DMS53 treated with DMSO at 0.1 percent for 48 hours (cell line): ENCODE results near the gene SRP19.
"Not testable (repeated sequence)": the region's sequence is repeated elsewhere in the genome, so short reads cannot be mapped to it uniquely, and the experiment has no call there.

Experiments used
- DNase-seq: peaks from one replicate; lab custom pipeline; 2025; ENCODE audit not compliant: unreplicated experiment; lab: John Stamatoyannopoulos, UW

The SRP19 gene

DNA sequence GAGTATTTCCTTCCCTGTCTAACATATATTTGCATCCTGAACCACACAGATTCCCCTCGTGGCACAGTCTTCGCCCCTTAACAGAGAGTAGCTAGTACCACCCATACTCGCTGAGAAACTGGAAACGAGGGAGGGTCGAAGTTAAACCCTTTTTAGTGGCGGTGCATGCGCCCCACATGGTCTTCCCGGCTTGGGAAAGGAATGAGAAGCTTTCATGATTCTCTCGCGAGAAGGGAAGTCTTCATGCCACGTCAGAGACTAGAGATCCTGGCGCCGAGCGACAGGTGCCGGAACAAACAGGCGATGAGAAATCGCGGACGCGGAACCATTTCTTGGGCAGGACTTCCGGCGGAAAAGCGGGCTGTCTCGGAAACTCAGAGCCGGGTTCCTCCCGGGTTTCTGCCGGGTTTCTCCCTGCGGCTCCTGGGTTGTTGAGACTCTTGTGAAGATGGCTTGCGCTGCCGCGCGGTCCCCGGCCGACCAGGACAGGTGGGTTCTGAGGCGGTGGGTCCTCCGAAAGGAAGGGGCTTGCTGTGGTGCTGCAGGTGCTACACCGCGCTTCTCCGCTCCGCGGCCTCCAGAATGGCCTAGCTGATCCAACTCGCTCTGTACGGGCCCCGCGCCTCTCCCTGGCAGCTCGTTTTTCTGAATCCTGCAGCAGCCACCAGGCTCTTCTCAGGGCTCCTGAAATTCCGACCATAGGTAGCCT lies at the start of gene SRP19:
SRP19 (plus strand) TSS at position 359 of the 709 bp plus-strand sequence; CDS start at position 449, 90 bp downstream.
- peak; percentile 97 for DNase-seq

DNA sequence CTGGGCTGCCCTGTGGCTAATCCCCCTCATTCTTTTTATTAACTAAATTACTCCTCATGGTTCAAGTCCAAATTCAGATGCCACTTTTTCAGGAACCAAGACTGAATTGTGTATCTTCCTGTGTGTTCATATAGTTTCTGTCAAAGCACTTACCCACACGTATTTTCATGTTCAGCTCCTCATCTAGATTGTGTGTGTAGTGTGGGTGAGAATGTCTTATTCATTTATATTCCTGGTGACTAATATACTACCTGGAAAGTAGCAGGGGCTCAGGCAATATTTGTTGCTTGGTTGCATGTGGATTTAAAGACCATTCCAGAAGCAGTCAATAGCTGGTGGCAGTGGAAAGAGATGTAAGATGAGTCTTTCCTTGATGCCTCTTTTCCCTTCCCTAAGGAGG lies 48.5 kb upstream of the SRP19 start:
- DNase-seq: no peak

GRCh38 chr5:112820246-112820645 lies 40.8 kb upstream of the SRP19 start:
- DNase-seq: no peak

DNA sequence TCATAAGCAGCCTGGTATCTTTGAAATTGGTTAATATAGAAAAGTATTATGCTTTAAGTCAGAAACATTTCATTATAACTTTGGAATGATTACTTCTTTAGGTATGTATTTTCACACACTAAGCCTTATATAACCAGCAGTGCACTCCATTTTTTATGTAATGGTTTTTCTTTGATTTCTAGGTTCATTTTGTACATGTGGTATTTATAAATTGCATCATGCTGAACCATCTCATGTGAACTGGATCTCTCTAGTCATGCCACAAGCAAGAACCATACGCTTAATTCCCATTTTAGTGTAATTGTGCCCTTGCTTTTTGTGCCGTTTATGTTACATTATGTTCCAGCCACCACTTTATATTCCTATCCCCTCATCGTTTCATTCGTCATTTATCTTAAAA lies 38.6 kb upstream of the SRP19 start:
- DNase-seq: no peak

GRCh38 chr5:112823181-112823580 lies 37.9 kb upstream of the SRP19 start:
- DNase-seq: no peak

DNA sequence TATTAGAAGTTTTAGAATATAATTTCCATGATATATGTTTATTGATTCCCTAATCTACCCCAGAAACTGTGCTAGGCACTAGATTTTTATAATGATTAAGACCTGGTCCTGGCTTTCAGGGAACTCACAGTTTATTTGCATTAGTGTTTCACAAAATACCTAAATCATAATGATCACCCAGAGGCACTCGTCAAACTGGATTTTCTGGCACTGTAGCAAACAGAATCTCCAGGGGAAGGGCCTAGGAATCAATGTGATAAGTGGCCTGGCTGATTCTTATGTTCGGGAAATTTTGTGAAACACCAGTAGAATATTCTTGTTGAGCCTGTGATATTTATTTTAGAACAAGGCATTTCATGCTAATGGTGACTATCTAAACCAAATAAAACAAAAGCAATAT lies 37.4 kb upstream of the SRP19 start:
- DNase-seq: no peak

- DNase-seq: no peak
These were observed 36.9 kb upstream of the SRP19 start for GRCh38 chr5:112824197-112824596.

- DNase-seq: no peak
These were observed 30.7 kb upstream of the SRP19 start for GRCh38 chr5:112830378-112830777.

GRCh38 chr5:112833971-112834370 lies 27.1 kb upstream of the SRP19 start:
- DNase-seq: no peak

DNA sequence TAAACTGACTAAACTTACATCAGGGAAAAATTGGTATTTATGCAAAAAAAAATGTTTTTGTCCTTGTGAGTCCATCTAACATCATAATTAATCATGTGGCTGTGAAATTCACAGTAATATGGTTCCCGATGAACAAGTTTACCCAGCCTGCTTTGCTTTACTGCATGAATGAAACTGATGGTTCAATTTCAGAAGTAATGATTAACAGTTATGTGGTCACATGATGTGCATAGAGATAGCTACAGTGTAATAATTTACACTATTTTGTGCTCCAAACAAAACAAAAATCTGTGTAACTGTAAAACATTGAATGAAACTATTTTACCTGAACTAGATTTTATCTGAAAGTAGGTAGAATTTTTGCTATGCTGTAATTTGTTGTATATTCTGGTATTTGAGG lies 16.6 kb upstream of the SRP19 start:
- DNase-seq: no peak

DNA sequence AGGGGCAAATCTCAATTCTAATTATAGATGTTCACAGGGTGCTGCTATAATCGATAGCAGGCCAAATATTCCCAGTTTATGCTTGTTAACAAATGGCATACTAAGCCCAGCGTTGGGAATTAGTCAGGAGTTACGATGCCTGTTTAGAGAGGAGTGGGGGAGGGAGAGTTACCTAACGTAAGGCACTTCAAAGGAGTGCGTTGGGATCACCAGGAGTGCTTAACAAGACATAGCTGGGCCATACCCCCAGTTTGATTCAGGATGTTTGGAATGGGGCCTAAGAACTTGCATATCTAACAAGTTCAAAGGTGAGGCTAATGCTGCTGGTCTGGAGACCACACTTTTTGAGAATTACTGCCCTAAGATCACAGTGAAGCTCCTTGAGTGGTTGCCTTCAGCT lies 14.5 kb upstream of the SRP19 start:
- DNase-seq: no peak

DNA sequence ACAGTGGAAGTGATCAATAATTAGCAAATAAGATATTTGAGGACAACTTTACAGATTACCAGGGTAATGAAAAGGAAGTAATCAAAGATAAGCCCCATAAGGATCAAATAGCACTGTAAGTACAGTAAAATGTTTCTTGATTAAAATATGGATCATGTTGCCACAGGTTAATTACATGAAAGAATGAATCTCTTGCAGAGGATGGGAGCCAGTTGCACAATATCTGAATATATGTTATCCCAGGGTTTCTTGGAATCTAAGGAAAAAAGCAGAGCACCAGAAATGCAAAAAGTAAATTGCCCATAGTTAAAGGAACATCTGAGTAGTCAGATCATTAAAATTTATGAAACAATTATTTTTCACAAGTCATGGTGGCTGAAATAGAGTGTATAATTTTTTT lies 13.8 kb upstream of the SRP19 start:
- no peak for DNase-seq

GRCh38 chr5:112848116-112848811 lies 12.8 kb upstream of the SRP19 start:
- peak; percentile 60 for DNase-seq

DNA sequence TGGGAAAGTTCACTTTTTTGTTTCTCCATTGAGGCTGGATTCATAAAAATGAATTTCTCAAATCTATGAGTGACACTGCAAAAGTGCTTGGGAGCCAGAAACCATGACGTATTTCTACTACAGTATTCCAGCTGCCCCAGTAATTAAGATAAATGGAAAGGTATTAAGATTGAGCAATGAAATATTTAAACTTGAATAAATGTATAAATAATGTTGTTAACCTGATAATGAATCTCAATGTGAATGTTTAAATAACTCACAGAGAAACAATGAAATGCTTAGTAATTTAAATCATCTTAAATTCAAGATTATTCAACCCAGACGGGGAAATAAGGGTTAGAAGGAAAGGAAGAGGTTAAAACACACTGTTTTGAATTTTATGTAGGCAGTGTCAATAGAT lies 11.2 kb upstream of the SRP19 start:
- DNase-seq: no peak

DNA sequence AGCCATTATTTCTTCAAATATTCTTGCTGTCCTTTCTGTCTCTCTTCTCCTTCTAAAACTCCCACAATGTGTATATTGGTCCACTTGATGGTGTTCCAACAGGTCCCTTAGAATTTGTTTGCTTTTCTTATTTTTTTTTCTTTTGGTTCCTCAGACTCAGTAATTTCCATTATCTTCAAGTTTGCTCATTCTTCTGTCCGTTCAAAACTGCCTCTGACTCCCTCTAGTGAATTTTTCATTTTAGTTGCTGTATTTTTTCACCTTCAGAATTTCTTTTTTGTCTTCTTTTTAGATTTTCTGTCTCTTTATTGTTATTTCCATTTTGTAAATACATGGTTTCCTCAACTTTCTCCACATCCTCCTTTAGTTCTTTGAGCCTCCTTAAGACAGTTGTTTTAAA lies 6.4 kb upstream of the SRP19 start:
- no peak for DNase-seq

DNA sequence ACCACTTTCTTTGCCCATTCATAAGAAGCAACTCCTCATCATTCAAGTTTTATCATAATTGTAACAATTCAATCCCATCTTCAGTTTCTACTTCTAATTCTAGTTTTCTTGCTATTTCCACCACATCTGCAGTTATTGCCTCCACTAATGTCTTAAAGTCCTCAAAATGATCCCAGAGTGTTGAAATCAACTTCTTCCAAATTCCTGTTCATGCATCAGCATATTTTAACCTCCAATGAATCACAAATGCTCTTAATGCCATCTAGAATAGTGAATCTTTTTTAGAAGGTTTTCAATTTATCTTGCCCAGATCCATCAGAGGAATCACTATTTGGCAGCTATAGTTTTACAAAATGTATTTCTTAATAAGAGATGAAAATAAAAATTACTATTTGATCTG lies 3.2 kb upstream of the SRP19 start:
- no peak for DNase-seq

GRCh38 chr5:112860571-112860928 lies 537 bp upstream of the SRP19 start:
- DNase-seq: not testable (repeated sequence)

DNA sequence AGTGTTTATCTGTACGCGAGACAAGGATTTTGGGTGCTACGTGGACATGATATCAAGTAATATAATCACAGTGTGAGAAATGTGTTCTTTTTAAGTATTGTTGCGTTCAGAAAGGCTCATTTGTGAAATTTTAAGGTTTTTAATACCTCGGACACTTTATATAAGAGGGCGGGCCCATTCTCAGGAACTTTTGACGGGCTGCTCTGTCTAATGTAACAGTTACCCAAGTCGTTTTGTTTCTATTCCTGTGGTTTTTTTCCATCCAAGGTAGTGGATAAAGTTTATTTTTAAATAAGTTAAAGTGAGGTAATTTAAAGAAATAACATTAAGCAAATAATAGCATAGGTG lies 525 bp downstream of the SRP19 start:
- no peak for DNase-seq

DNA sequence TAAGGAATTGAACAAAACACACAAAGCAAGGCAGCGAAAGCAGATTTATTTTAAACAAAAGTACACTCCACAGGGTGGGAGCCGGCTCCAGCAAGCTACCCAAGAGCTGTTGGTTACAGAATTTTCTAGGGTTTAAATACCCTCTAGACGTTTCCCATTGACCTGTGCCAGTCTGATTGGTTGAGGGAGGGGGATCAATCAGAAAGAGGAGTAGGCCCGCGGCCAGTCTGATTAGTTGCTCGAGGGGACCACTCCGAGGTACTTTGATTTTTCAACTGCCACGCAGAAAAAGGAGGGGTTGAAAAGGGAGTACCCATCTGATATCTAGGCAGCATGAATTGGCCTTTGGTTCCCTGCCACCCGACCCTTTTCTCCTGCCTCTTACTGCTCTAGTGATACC lies 998 bp downstream of the SRP19 start:
- no peak for DNase-seq

GRCh38 chr5:112863549-112863948 lies 2.5 kb downstream of the SRP19 start:
- DNase-seq: no peak

- no peak for DNase-seq
These were observed 4.0 kb downstream of the SRP19 start for GRCh38 chr5:112865128-112865527.

DNA sequence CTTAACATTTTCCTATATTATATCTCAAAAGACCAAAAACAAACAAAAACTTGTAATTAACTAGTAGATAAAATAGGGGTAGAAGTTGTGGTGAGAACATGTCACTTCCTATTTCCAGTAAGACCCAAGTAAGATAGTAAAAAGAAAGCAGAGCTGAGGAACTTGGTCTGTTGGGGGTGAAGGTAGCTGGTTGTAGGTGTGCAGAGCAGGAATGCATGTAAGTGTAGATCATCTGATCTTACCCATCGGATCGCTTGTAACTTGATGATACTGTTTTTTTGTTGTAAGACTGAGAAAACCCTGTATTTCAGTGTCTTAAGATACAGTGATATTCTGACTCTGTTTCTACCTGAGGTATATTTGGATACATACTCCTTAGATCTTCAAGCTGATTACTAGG lies 5.7 kb downstream of the SRP19 start:
- no peak for DNase-seq

DNA sequence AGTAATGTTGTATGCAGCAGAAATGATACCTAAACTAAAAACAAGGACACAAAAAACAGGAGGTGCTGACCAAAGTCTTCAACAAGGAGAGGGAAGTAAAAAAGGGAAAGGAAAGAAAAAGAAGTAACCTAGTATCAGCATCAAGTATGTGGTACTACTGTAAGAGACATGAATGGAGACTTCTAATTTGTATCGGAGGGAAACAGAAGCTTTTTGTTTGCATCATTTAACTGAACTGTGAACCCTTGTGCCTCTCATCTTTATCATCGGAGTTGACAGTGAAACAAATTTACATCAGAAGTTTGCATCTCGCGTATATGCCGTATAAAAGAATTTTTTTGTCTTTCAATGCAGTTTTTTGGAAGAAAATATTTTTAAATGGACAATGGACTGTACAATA lies 6.3 kb downstream of the SRP19 start:
- DNase-seq: no peak
